K562 (cell line): ENCODE measurements around the gene C21orf58. TPM values are rescaled to one million over a fixed set of nuclear protein-coding genes. Genes with fewer than 3 reads are reported as not detected.
A peak's percentile ranks its signal among the peaks of the same experiment; 100 is the strongest.

Experiments used
- ELF2 ChIP-seq: fragments of 250-450 bp; sonication (Bioruptor Pico); IDR thresholded peaks from 2 replicates; pipeline ENCODE4 v1.5.0; 2021; ENCODE audit warnings: mild to moderate bottlenecking
- ESRRA ChIP-seq: fragments of 450-650 bp; IDR thresholded peaks from 2 replicates; pipeline ENCODE4 v1.6.1; 2014; ENCODE audit warnings: low read depth, mild to moderate bottlenecking, moderate library complexity, borderline replicate concordance
- GATAD2A ChIP-seq: fragments of 450-650 bp; IDR thresholded peaks from 2 replicates; pipeline ENCODE4 v1.6.1; 2017
- HNRNPL ChIP-seq: fragments of 200-400 bp; formaldehyde crosslinking; IDR thresholded peaks from 2 replicates; pipeline ENCODE4 v1.6.1; 2017; ENCODE audit warnings: low read depth, mild to moderate bottlenecking, low read length
- IFI16 ChIP-seq: fragments of 250-450 bp; sonication (Bioruptor Pico); IDR thresholded peaks from 2 replicates; pipeline ENCODE4 v2.1.2; 2022; ENCODE audit warnings: mild to moderate bottlenecking, inconsistent platforms
- JUNB ChIP-seq: fragments of 450-650 bp; formaldehyde crosslinking; conservative IDR thresholded peaks from 2 replicates; pipeline ENCODE4 v1.4.0; 2020; ENCODE audit warnings: mild to moderate bottlenecking
- NFATC3 ChIP-seq: fragments of 450-650 bp; IDR thresholded peaks from 2 replicates; pipeline ENCODE4 v1.6.1; 2017; ENCODE audit warnings: mild to moderate bottlenecking
- POLR2H ChIP-seq: IDR thresholded peaks from 2 replicates; pipeline ENCODE4 v1.6.1; 2016; ENCODE audit warnings: missing genetic modification characterization, low read depth, mild to moderate bottlenecking, control low read depth, missing compliant biosample characterization, moderate library complexity
- RCOR1 ChIP-seq, 2 experiments: IDR thresholded peaks; 2 replicates each; pipeline ENCODE4 v1.6.1; 2012; ENCODE audit warnings: low read depth in 2 of 2, low read length in 2 of 2, borderline replicate concordance in 1 of 2, improper control_type of control experiment in 1 of 2
- SAFB2 ChIP-seq: fragments of 200-400 bp; formaldehyde crosslinking; IDR thresholded peaks from 2 replicates; pipeline ENCODE4 v1.6.1; 2018; ENCODE audit warnings: borderline replicate concordance, low read length, low read depth, moderate library complexity; ENCODE audit not compliant: severe bottlenecking
- SETDB1 ChIP-seq: IDR thresholded peaks from one replicate; pipeline ENCODE4 v1.6.1; 2012; ENCODE audit warnings: low read length, control low read depth, inconsistent platforms
- SNRNP70 ChIP-seq: fragments of 200-400 bp; formaldehyde crosslinking; optimal IDR thresholded peaks from 2 replicates; pipeline ENCODE3; 2017; ENCODE audit warnings: low read depth, low read length
- SOX6 ChIP-seq: fragments of 450-650 bp; IDR thresholded peaks from 2 replicates; pipeline ENCODE4 v1.6.1; 2014; ENCODE audit warnings: mild to moderate bottlenecking
- ZC3H8 ChIP-seq: fragments of 450-650 bp; IDR thresholded peaks from 2 replicates; pipeline ENCODE4 v1.6.1; 2017
- ZNF133 ChIP-seq: fragments of 250-450 bp; sonication (Bioruptor Pico); IDR thresholded peaks from 2 replicates; pipeline ENCODE4 v1.4.0; 2020; ENCODE audit warnings: mild to moderate bottlenecking
- ZNF146 ChIP-seq: IDR thresholded peaks from one replicate; pipeline ENCODE4 v1.6.1; 2018; ENCODE audit warnings: missing compliant biosample characterization; ENCODE audit not compliant: unreplicated experiment
- ZNF644 ChIP-seq: fragments of 200-800 bp; sonication (Bioruptor generic); IDR thresholded peaks from 2 replicates; pipeline ENCODE4 v1.6.1; 2016; ENCODE audit warnings: low read depth, missing genetic modification characterization, missing compliant biosample characterization
- ZNF696 ChIP-seq: fragments of 250-450 bp; sonication (Bioruptor Pico); conservative IDR thresholded peaks from 2 replicates; pipeline ENCODE4 v1.4.0; 2020; ENCODE audit warnings: mild to moderate bottlenecking, moderate library complexity
- ZNF707 ChIP-seq: fragments of 250-450 bp; sonication (Bioruptor Pico); conservative IDR thresholded peaks from 2 replicates; pipeline ENCODE4 v1.8.0; 2022; ENCODE audit warnings: inconsistent platforms, mild to moderate bottlenecking, moderate library complexity
- ZNF717 ChIP-seq: fragments of 250-450 bp; sonication (Bioruptor Pico); IDR thresholded peaks from 2 replicates; pipeline ENCODE4 v1.5.0; 2021
- polyA plus RNA-seq, 8 experiments: library from polyadenylated mRNA; depleted of rRNA in 4 of 8; stranded (reverse) in 5 of 8; unstranded in 3 of 8; fragments of >200 nt; fragmentation: Nextera tagmentation in 2 of 8; fragmentation: Illumina TruSeq in 1 of 8; extraction: Ambion mirVana in 2 of 8; extraction: Trizol in 1 of 8; gene quantifications; 2 replicates each; pipeline versions ENCODE4 v1.2.1 to v1.2.3, GENCODE V29; 2011 to 2014; ENCODE audit warnings: inconsistent platforms in 1 of 8, missing spikeins in 1 of 8
- total RNA-seq, 7 experiments: library from RNA; depleted of rRNA in 6 of 7; stranded (reverse); fragments of >200 nt in 6 of 7; fragmentation: Illumina TruSeq in 2 of 7; extraction: Trizol in 2 of 7; gene quantifications; 2 replicates each; pipeline versions ENCODE4 v1.2.1 to v1.2.3, GENCODE V29; 2011 to 2021; ENCODE audit warnings: low replicate concordance in 1 of 7
- TF ChIP-seq, protein P1 (sequence below): fragments of 450-650 bp; IDR thresholded peaks from 2 replicates; pipeline ENCODE4 v1.6.1; 2016; ENCODE audit warnings: low read depth, mild to moderate bottlenecking, moderate library complexity
- TF ChIP-seq, protein P2 (sequence below): IDR thresholded peaks from 2 replicates; pipeline ENCODE4 v1.6.1; 2014; ENCODE audit warnings: antibody characterized with exemption
- TF ChIP-seq, protein P3 (sequence below): fragments of 250-450 bp; sonication (Bioruptor Pico); IDR thresholded peaks from 2 replicates; pipeline ENCODE4 v1.5.0; 2022; ENCODE audit warnings: mild to moderate bottlenecking
- TF ChIP-seq, protein P4 (sequence below): sonication (generic); formaldehyde crosslinking; IDR thresholded peaks from 2 replicates; pipeline ENCODE4 v1.9.0; 2022; ENCODE audit warnings: mild to moderate bottlenecking, missing genetic modification reagents
- TF ChIP-seq, protein P5 (sequence below), 2 experiments: fragments of 450-650 bp; conservative IDR thresholded peaks; 2 replicates each; pipeline ENCODE4 v1.6.1; 2017; ENCODE audit warnings: mild to moderate bottlenecking in 2 of 2, moderate library complexity in 2 of 2

The C21orf58 gene
- total and polyA plus RNA-seq, 9 of the 15 experiments (the other 6 are each of a cell fraction or from before 2014, with no cell fraction given) = 1.2 to 30.5 (median 12.4) TPM

DNA sequence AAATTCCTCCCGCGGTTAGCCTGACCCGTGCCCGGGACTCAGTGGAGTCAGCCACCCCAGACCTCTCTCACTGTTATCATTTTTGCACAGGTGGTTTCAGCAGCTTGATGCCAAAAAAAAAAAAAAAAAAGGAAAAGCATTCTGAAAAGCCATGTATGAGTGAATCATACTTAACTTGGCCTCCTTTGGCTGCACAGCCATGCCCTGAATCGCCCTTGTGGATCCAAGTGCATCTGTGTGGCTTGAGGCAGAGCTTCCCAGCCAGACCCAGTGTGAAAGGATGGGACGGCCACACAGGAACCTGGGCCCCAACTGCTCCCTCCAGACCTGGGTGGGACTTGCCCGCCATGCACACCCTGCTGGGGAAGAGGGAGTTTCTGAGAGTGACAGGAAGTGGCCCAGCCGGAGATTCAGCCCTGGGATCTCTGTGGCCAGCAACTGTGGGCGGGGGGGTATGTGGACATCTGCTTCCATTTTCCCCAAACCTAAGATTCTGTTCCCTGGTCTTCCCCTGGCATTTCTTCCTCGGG, 29.0 kb downstream of the C21orf58 start (continued):
- TF ChIP-seq, protein P1, sequence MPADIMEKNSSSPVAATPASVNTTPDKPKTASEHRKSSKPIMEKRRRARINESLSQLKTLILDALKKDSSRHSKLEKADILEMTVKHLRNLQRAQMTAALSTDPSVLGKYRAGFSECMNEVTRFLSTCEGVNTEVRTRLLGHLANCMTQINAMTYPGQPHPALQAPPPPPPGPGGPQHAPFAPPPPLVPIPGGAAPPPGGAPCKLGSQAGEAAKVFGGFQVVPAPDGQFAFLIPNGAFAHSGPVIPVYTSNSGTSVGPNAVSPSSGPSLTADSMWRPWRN = peak; percentile 80
- peak; percentile 86 for TF ChIP-seq GATAD2A
- no peak for TF ChIP-seq ZNF146 (CRISPR knock-in tag)
- TF ChIP-seq JUNB (CRISPR knock-in tag) = no peak
- TF ChIP-seq, protein P2, sequence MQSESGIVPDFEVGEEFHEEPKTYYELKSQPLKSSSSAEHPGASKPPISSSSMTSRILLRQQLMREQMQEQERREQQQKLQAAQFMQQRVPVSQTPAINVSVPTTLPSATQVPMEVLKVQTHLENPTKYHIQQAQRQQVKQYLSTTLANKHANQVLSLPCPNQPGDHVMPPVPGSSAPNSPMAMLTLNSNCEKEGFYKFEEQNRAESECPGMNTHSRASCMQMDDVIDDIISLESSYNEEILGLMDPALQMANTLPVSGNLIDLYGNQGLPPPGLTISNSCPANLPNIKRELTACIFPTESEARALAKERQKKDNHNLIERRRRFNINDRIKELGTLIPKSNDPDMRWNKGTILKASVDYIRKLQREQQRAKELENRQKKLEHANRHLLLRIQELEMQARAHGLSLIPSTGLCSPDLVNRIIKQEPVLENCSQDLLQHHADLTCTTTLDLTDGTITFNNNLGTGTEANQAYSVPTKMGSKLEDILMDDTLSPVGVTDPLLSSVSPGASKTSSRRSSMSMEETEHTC = no peak
- TF ChIP-seq, protein P3, sequence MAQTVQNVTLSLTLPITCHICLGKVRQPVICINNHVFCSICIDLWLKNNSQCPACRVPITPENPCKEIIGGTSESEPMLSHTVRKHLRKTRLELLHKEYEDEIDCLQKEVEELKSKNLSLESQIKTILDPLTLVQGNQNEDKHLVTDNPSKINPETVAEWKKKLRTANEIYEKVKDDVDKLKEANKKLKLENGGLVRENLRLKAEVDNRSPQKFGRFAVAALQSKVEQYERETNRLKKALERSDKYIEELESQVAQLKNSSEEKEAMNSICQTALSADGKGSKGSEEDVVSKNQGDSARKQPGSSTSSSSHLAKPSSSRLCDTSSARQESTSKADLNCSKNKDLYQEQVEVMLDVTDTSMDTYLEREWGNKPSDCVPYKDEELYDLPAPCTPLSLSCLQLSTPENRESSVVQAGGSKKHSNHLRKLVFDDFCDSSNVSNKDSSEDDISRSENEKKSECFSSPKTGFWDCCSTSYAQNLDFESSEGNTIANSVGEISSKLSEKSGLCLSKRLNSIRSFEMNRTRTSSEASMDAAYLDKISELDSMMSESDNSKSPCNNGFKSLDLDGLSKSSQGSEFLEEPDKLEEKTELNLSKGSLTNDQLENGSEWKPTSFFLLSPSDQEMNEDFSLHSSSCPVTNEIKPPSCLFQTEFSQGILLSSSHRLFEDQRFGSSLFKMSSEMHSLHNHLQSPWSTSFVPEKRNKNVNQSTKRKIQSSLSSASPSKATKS (CRISPR knock-in tag) = no peak
- TF ChIP-seq NFATC3 = no peak
- no peak for TF ChIP-seq HNRNPL
- TF ChIP-seq, protein P4, sequence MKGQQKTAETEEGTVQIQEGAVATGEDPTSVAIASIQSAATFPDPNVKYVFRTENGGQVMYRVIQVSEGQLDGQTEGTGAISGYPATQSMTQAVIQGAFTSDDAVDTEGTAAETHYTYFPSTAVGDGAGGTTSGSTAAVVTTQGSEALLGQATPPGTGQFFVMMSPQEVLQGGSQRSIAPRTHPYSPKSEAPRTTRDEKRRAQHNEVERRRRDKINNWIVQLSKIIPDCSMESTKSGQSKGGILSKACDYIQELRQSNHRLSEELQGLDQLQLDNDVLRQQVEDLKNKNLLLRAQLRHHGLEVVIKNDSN (CRISPR knock-in tag) = no peak
- no peak for TF ChIP-seq POLR2H (tag)
- no peak for TF ChIP-seq ZNF696
- peak; percentile 29; the same call in 1 of the 2 replicates for TF ChIP-seq SOX6
- TF ChIP-seq IFI16 (CRISPR knock-in tag) = no peak
- TF ChIP-seq SAFB2 = no peak
- TF ChIP-seq ZNF133 (CRISPR knock-in tag) = no peak
- TF ChIP-seq RCOR1 (IDR thresholded peaks at IDR 0.05; ENCODE audit: borderline replicate concordance in 1 of 2, low read depth in 2 of 2, low read length in 2 of 2) = no peak
- no peak for TF ChIP-seq ZNF717 (CRISPR knock-in tag)
- TF ChIP-seq, protein P5, sequence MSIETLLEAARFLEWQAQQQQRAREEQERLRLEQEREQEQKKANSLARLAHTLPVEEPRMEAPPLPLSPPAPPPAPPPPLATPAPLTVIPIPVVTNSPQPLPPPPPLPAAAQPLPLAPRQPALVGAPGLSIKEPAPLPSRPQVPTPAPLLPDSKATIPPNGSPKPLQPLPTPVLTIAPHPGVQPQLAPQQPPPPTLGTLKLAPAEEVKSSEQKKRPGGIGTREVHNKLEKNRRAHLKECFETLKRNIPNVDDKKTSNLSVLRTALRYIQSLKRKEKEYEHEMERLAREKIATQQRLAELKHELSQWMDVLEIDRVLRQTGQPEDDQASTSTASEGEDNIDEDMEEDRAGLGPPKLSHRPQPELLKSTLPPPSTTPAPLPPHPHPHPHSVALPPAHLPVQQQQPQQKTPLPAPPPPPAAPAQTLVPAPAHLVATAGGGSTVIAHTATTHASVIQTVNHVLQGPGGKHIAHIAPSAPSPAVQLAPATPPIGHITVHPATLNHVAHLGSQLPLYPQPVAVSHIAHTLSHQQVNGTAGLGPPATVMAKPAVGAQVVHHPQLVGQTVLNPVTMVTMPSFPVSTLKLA (conservative IDR thresholded peaks at IDR 0.05) = peak in 1 of 2 experiments; percentile 39; a peak in 1 of 4 replicates
- TF ChIP-seq ELF2 (CRISPR knock-in tag) = no peak
- no peak for TF ChIP-seq ZNF707 (CRISPR knock-in tag)
- TF ChIP-seq SNRNP70 = no peak
- TF ChIP-seq ESRRA = no peak
- TF ChIP-seq ZC3H8 = no peak
- TF ChIP-seq ZNF644 = no peak
- TF ChIP-seq SETDB1 = no peak
